ENCODE results near the gene BZW2. TPM values are rescaled to one million over a fixed set of nuclear protein-coding genes. Genes with fewer than 3 reads are reported as not detected.

Gene BZW2
- total RNA-seq, 1 donor from 2014 or later, result 89.8 TPM

- peak; percentile 75 for DNase-seq (ENCODE audit: extremely low spot score, unreplicated experiment)
- Mint-ChIP-seq H3K9me3 (no peaks in the 10 kb centered on the region), H3K4me3 (peak overlapping the region; percentile 100), H3K36me3 (peaks cover 9% of the 10 kb centered on the region), H3K4me1 (ENCODE audit: unreplicated experiment) (peaks cover 40% of the 10 kb centered on the region), H3K27me3 (no peaks in the 10 kb centered on the region), H3K27ac (peak overlapping the region; percentile 96)
- TF ChIP-seq CTCF (conservative IDR thresholded peaks at IDR 0.05), result no peak
These were observed 1.1 kb upstream of the BZW2 start for GRCh38 chr7:16644636-16645592.

- Mint-ChIP-seq H3K27ac (peak overlapping the region; percentile 96), H3K27me3 (no peaks in the 10 kb centered on the region), H3K9me3 (no peaks in the 10 kb centered on the region), H3K4me1 (ENCODE audit: unreplicated experiment) (peaks cover 48% of the 10 kb centered on the region), H3K4me3 (peak overlapping the region; percentile 100), H3K36me3 (peaks cover 6% of the 10 kb centered on the region)
- TF ChIP-seq CTCF (conservative IDR thresholded peaks at IDR 0.05), result no peak
- DNase-seq (ENCODE audit: extremely low spot score, unreplicated experiment), result no peak
These were observed 591 bp downstream of the BZW2 start for GRCh38 chr7:16646472-16647072.

GRCh38 chr7:16647435-16647960, 1.5 kb downstream of the BZW2 start:
- H3K27ac Mint-ChIP-seq, result peak overlapping the region; percentile 91
- TF ChIP-seq CTCF (conservative IDR thresholded peaks at IDR 0.05), result no peak
- H3K4me1 Mint-ChIP-seq (ENCODE audit: unreplicated experiment), result peaks cover 48% of the 10 kb centered on the region

GRCh38 chr7:16648551-16648950, 2.6 kb downstream of the BZW2 start:
- no peaks in the 10 kb centered on the region for H3K27me3 Mint-ChIP-seq
- no peak for TF ChIP-seq CTCF (conservative IDR thresholded peaks at IDR 0.05)
- no peak for DNase-seq (ENCODE audit: extremely low spot score, unreplicated experiment)
- H3K9me3 Mint-ChIP-seq, result no peaks in the 10 kb centered on the region
- H3K36me3 Mint-ChIP-seq, result peaks cover 6% of the 10 kb centered on the region
- peaks cover 47% of the 10 kb centered on the region for H3K4me1 Mint-ChIP-seq (ENCODE audit: unreplicated experiment)
- peak overlapping the region; percentile 100 for H3K4me3 Mint-ChIP-seq
- peak overlapping the region; percentile 18 for H3K27ac Mint-ChIP-seq

More at GRCh38 chr7:16647435-16647960, 1.5 kb downstream of the BZW2 start:
- Mint-ChIP-seq H3K36me3 (peaks cover 6% of the 10 kb centered on the region), H3K27me3 (no peaks in the 10 kb centered on the region), H3K4me3 (peak overlapping the region; percentile 100), H3K9me3 (no peaks in the 10 kb centered on the region)
- DNase-seq (ENCODE audit: extremely low spot score, unreplicated experiment), result no peak

GRCh38 chr7:16649196-16649595, 3.2 kb downstream of the BZW2 start:
- Mint-ChIP-seq H3K27ac (peak overlapping the region; percentile 18), H3K36me3 (peaks cover 4% of the 10 kb centered on the region), H3K27me3 (no peaks in the 10 kb centered on the region), H3K9me3 (no peaks in the 10 kb centered on the region), H3K4me3 (peak overlapping the region; percentile 100), H3K4me1 (ENCODE audit: unreplicated experiment) (peaks cover 42% of the 10 kb centered on the region)
- TF ChIP-seq CTCF (conservative IDR thresholded peaks at IDR 0.05), result no peak
- DNase-seq (ENCODE audit: extremely low spot score, unreplicated experiment), result no peak
